Measurements from ENCODE around the gene ILDR1.

The ILDR1 gene

GRCh38 chr3:121992601-121993560, 29.2 kb downstream of the ILDR1 start:
- DNase-seq: no peak

GRCh38 chr3:121989943-121990342, 32.1 kb downstream of the ILDR1 start:
- DNase-seq: no peak

- no peak for DNase-seq
These were observed 33.9 kb downstream of the ILDR1 start for GRCh38 chr3:121988146-121988545.

GRCh38 chr3:121985846-121986245, 36.2 kb downstream of the ILDR1 start:
- no peak for DNase-seq

GRCh38 chr3:121981473-121981872, 40.6 kb downstream of the ILDR1 start:
- no peak for DNase-seq

GRCh38 chr3:121980450-121980796, 41.6 kb downstream of the ILDR1 start:
- no peak for DNase-seq

- DNase-seq: no peak
These were observed 42.2 kb downstream of the ILDR1 start for GRCh38 chr3:121979734-121980449.

- no peak for DNase-seq
These were observed 42.8 kb downstream of the ILDR1 start for GRCh38 chr3:121979246-121979645.

- no peak for DNase-seq
These were observed 45.3 kb downstream of the ILDR1 start for GRCh38 chr3:121976727-121977126.

- DNase-seq: no peak
These were observed 46.2 kb downstream of the ILDR1 start for GRCh38 chr3:121975702-121976302.

- DNase-seq: no peak
These were observed 47.4 kb downstream of the ILDR1 start for GRCh38 chr3:121974601-121975111.

GRCh38 chr3:121970047-121970446, 52.0 kb downstream of the ILDR1 start:
- no peak for DNase-seq

GRCh38 chr3:121969631-121970030, 52.4 kb downstream of the ILDR1 start:
- DNase-seq: no peak

- DNase-seq: no peak
These were observed 58.4 kb downstream of the ILDR1 start for GRCh38 chr3:121963608-121964007.

- DNase-seq: no peak
These were observed 59.6 kb downstream of the ILDR1 start for GRCh38 chr3:121962443-121962842.

- DNase-seq: no peak
These were observed 60.8 kb downstream of the ILDR1 start for GRCh38 chr3:121961283-121961682.

GRCh38 chr3:121958801-121959200, 63.2 kb downstream of the ILDR1 start:
- DNase-seq: no peak

GRCh38 chr3:121957674-121958415, 64.2 kb downstream of the ILDR1 start:
- DNase-seq: no peak

GRCh38 chr3:121956363-121956762, 65.7 kb downstream of the ILDR1 start:
- DNase-seq: no peak

- no peak for DNase-seq
These were observed 70.6 kb downstream of the ILDR1 start for GRCh38 chr3:121951291-121951919.

- DNase-seq: no peak
These were observed 73.4 kb downstream of the ILDR1 start for GRCh38 chr3:121948641-121949040.

GRCh38 chr3:121943431-121943830, 78.6 kb downstream of the ILDR1 start:
- DNase-seq: no peak
